Gastrocnemius medialis (tissue), 4 donors: ENCODE results near the gene PLAAT4. TPM values are rescaled to one million over a fixed set of nuclear protein-coding genes. Genes with fewer than 3 reads are reported as not detected.
A peak's percentile ranks its signal among the peaks of the same experiment; 100 is the strongest.

Source experiments
- ATAC-seq, 2 donors: fragments of 150-250 bp; one replicate each; pipeline ENCODE4 v1.9.1; 2016
- DNase-seq, 2 donors: peaks; one replicate each; pipeline ENCODE4 v3.0.0-alpha.2; 2019
- H3K27ac ChIP-seq, 4 donors: fragments of 200-600 bp; sonication (generic); 1 replicate in 1 of 4; 2 replicates in 3 of 4; pipeline ENCODE4 v1.5.1; 2016 to 2018; ENCODE audit warnings: mild to moderate bottlenecking in 2 of 4, moderate library complexity in 1 of 4
- H3K27me3 ChIP-seq, 3 donors: fragments of 200-600 bp; sonication (generic) in 2 of 3; 1 replicate in 1 of 3; 2 replicates in 2 of 3; pipeline versions ENCODE4 v1.5.1 to v1.6.0; 2016 to 2019; ENCODE audit warnings: mild to moderate bottlenecking in 1 of 3, moderate library complexity in 1 of 3
- H3K36me3 ChIP-seq, 2 donors: fragments of 200-600 bp; sonication (generic) in 1 of 2; one replicate each; pipeline ENCODE4 v1.5.1; 2017 to 2018
- H3K4me1 ChIP-seq, 2 donors: fragments of 200-600 bp; sonication (generic) in 1 of 2; one replicate each; pipeline ENCODE4 v1.5.1; 2016 to 2017; ENCODE audit warnings: mild to moderate bottlenecking in 2 of 2
- H3K4me3 ChIP-seq, 4 donors: fragments of 200-600 bp; sonication (generic) in 3 of 4; 1 replicate in 1 of 4; 2 replicates in 3 of 4; pipeline ENCODE4 v1.5.1; 2016 to 2019; ENCODE audit warnings: mild to moderate bottlenecking in 2 of 4
- H3K9me3 ChIP-seq, 3 donors: fragments of 200-600 bp; sonication (generic) in 2 of 3; 1 replicate in 1 of 3; 2 replicates in 2 of 3; pipeline ENCODE4 v1.5.1; 2016 to 2019
- CTCF ChIP-seq, 5 experiments: fragments of 450-650 bp in 3 of 5; fragments of 200-600 bp in 2 of 5; sonication (generic) in 2 of 5; IDR thresholded peaks in 4 of 5; conservative IDR thresholded peaks in 1 of 5; 1 replicate in 4 of 5; 2 replicates in 1 of 5; pipeline ENCODE4 v1.5.1; 2016 to 2019; ENCODE audit warnings: antibody characterized with exemption in 5 of 5, mild to moderate bottlenecking in 3 of 5, moderate library complexity in 3 of 5
- POLR2A ChIP-seq, 2 donors: fragments of 450-650 bp; IDR thresholded peaks; one replicate each; pipeline ENCODE4 v1.6.1; 2017; ENCODE audit warnings: antibody characterized with exemption in 2 of 2, mild to moderate bottlenecking in 2 of 2, moderate library complexity in 2 of 2
- in situ Hi-C, 4 donors: fragments of 200-750 bp; cut with MboI; loops; one replicate each; pipeline versions ENCODE4 v1.15.0 to v1.8.0; 2017; ENCODE audit warnings: low sequenced_read_pairs in 4 of 4
- intact Hi-C: fragments of 100-400 bp; cut with DNase I; formaldehyde crosslinking; loops from one replicate; pipeline ENCODE4 v1.15.1; 2023; ENCODE audit warnings: low total_unique reads
- total RNA-seq, 4 donors: library from RNA; depleted of rRNA; stranded (reverse); fragments of >200 nt; gene quantifications; one replicate each; pipeline versions ENCODE4 v1.1.0 to v1.2.3, GENCODE V29; 2016

Gene PLAAT4, protein sequence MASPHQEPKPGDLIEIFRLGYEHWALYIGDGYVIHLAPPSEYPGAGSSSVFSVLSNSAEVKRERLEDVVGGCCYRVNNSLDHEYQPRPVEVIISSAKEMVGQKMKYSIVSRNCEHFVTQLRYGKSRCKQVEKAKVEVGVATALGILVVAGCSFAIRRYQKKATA
- 10 to 100 TPM in 1 of 4 donors, 1 to 10 TPM in 3; 3.1 to 13.2 (median 5.8) TPM for total RNA-seq

GRCh38 chr11:63536669-63537292 lies at the start of gene PLAAT4:
TSS of gene PLAAT4 (plus strand) at chr11:63536808. CDS start at chr11:63536869, 61 bp downstream.
- Histone ChIP-seq H3K9me3 (no peaks in the 10 kb centered on the region), H3K4me1 (peaks cover 21 to 26% of the 10 kb centered on the region in 2 donors), H3K27ac (peak within 1 kb of the TSS; percentile 75 to 84 (median 81)), H3K4me3 (peak within 1 kb of the TSS; percentile 42 to 83 (median 52)), H3K36me3 (no peaks in the 10 kb centered on the region), H3K27me3 (no peaks in the 10 kb centered on the region)
- ATAC-seq: peak; percentile 68 to 69
- intact Hi-C loops: loop anchor here (2.0 kb wide), 1 partner anchor 76 kb away; no protein-coding TSS in a partner anchor
- TF ChIP-seq POLR2A (IDR thresholded peaks at IDR 0.05) (no peak), CTCF (IDR thresholded peaks at IDR 0.05 in 4 of 5, conservative IDR thresholded peaks at IDR 0.05 in 1 of 5) (no peak)
- no peak for DNase-seq
- in situ Hi-C loops: no loop called here

- Histone ChIP-seq H3K9me3 (peaks cover 0 to 10% (median 3%) of the 10 kb centered on the region in 3 donors), H3K36me3 (no peaks in the 10 kb centered on the region), H3K27me3 (peaks cover 8 to 25% (median 10%) of the 10 kb centered on the region in 3 donors), H3K4me3 (no peak overlapping the region), H3K27ac (no peak overlapping the region), H3K4me1 (peaks cover 0 to 7% of the 10 kb centered on the region in 2 donors)
- in situ Hi-C loops (no loop called here), intact Hi-C loops (no loop called here)
- no peak for ATAC-seq
- TF ChIP-seq POLR2A (IDR thresholded peaks at IDR 0.05): no peak
- no peak for TF ChIP-seq CTCF (IDR thresholded peaks at IDR 0.05 in 4 of 5, conservative IDR thresholded peaks at IDR 0.05 in 1 of 5)
- DNase-seq: no peak
These were observed 47.8 kb upstream of the PLAAT4 start for GRCh38 chr11:63488789-63489188.

DNA sequence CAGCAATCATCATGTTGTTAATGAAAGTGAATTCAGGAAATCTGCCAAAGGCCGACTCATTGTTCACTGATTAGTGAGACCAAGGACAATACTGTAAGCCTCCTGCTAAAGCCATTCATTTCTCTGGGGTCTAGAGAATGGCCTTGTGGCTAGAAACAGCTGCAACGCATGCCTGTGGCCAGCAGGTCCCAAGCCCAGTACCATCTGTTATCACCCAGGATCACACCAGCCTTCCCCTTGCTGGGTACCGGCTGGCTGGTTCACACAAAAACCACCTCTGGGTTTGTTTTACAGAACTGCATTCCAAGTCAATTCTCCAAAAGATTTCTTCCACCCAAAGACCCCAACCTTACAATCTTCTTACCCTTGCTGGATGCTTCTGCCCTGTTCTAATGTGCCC lies 46.7 kb upstream of the PLAAT4 start:
- Histone ChIP-seq H3K4me1 (peaks cover 0 to 7% of the 10 kb centered on the region in 2 donors), H3K9me3 (peaks cover 0 to 9% (median 3%) of the 10 kb centered on the region in 3 donors), H3K4me3 (no peak overlapping the region), H3K36me3 (no peaks in the 10 kb centered on the region), H3K27ac (no peak overlapping the region), H3K27me3 (peaks cover 8 to 28% (median 13%) of the 10 kb centered on the region in 3 donors)
- TF ChIP-seq CTCF (IDR thresholded peaks at IDR 0.05 in 4 of 5, conservative IDR thresholded peaks at IDR 0.05 in 1 of 5): no peak
- TF ChIP-seq POLR2A (IDR thresholded peaks at IDR 0.05): no peak
- in situ Hi-C loops: no loop called here
- no peak for ATAC-seq
- intact Hi-C loops: no loop called here
- no peak for DNase-seq

DNA sequence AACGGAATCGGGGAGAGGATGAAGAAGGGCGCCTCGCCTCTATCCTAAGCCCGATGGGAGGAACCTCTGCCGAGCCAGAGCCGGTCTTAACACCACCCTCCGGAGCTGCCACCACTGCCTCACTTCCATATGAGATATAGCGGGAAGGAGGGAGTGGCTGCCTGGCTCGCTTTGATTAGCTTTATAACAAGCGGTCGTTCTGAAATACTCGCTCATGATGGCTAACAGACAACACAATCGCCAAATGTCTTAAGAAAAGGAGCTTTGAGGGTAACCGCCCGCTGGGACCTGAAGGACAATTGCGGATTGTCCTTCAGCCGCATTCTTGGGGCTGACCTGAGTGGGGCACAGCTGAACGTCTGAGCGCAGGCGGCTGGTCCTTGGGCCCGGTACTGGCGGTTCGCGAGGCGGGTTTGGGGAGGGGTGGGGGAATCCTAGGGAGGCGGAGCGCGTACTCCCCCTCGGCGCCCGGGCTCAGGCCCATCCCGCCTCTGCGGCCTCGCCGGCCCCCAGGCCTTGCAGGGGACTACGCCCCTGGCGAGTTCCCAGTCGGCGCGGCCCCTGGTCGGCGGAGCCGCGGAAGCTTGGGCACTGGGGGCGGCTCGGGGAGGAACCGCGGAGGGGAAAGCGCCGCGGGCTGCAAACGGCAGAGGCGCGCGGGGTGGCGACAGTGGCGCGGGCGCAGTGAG lies 45.9 kb upstream of the PLAAT4 start, which contains the start of gene PLAAT5:
Gene PLAAT5, minus strand, starts transcription at position 617 of the 689 bp plus-strand sequence. Its CDS starts 133 bp downstream, at position 484.
- peaks cover 0 to 3% (median under 1%) of the 10 kb centered on the region in 3 donors for H3K9me3 ChIP-seq
- H3K27me3 ChIP-seq: peaks cover 8 to 28% (median 13%) of the 10 kb centered on the region in 3 donors
- no peak for ATAC-seq
- TF ChIP-seq CTCF (IDR thresholded peaks at IDR 0.05 in 4 of 5, conservative IDR thresholded peaks at IDR 0.05 in 1 of 5) (no peak), POLR2A (IDR thresholded peaks at IDR 0.05) (no peak)
- H3K27ac ChIP-seq: peak within 1 kb of the TSS in 1 of 4 donors; percentile 43
- no peak for DNase-seq
- intact Hi-C loops (no loop called here), in situ Hi-C loops (no loop called here)
- peak within 1 kb of the TSS; percentile 43 to 58 (median 53) for H3K4me3 ChIP-seq
- no peaks in the 10 kb centered on the region for H3K36me3 ChIP-seq
- H3K4me1 ChIP-seq: peaks cover 0 to 7% of the 10 kb centered on the region in 2 donors
